GM21825 (cell line): Measurements from ENCODE around the gene TMPRSS15.
"Not testable (repeated sequence)": the region's sequence is repeated elsewhere in the genome, so short reads cannot be mapped to it uniquely, and the experiment has no call there.

Experiments used
- ATAC-seq: cut with Tn5 transposase; IDR thresholded peaks from one replicate; pipeline ENCODE4 v1.9.1; 2021; ENCODE audit warnings: mild to moderate bottlenecking, moderate library complexity; ENCODE audit not compliant: unreplicated experiment

The TMPRSS15 gene

DNA sequence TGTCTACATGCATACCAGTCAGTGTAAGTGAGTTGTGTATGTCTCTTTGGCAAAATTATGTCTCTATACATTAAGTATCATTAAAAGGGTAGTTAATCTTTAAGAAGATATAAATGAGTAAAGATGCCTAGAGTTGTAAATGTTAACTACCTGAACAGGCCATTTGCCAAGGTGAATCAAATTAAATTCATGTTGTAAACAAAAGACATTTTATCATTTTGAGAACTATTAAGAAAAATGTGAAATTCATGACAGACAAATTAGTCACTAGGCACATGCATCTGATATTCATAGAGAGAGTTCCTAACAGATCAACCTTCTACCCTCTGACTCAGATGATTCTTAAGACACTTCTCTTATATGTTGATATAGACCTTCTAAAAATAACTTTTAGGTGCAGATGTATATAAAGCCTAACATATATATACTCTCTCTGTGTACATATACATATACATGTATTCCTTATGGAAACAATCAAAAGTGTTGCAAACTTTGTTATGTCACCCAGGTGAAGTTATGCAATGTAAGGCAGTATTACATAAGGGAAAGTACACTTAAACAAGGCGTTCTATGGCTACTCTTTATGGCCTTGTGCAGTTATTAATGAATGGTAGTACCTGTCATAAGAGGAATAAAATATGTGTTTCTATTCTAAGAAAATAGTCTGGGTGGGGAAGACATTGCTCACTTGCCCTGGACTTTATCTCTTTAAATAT lies at the start of gene TMPRSS15:
Gene TMPRSS15 (minus strand): TSS at position 51 of the 716 bp plus-strand sequence. CDS start 163 bp downstream, outside the sequence.
- no peak for ATAC-seq

DNA sequence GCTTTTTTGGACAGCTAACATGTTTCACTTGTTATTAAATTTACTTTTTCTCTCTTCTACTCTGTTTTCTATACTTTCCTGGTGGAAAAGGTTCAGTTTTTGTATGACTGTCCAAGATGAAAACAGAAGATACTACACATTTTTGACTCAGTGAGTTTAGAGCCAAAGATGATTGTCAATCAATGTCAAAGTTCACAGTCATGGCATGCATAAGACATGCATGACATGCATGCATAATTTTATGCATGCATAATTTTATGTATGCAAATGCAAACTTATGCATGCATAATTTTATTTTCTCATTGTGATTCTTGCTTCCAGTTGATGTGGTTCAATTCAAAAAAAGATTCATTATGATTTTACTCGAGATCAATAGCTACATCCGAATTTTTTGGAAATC lies 48.1 kb upstream of the TMPRSS15 start:
- no peak for ATAC-seq

DNA sequence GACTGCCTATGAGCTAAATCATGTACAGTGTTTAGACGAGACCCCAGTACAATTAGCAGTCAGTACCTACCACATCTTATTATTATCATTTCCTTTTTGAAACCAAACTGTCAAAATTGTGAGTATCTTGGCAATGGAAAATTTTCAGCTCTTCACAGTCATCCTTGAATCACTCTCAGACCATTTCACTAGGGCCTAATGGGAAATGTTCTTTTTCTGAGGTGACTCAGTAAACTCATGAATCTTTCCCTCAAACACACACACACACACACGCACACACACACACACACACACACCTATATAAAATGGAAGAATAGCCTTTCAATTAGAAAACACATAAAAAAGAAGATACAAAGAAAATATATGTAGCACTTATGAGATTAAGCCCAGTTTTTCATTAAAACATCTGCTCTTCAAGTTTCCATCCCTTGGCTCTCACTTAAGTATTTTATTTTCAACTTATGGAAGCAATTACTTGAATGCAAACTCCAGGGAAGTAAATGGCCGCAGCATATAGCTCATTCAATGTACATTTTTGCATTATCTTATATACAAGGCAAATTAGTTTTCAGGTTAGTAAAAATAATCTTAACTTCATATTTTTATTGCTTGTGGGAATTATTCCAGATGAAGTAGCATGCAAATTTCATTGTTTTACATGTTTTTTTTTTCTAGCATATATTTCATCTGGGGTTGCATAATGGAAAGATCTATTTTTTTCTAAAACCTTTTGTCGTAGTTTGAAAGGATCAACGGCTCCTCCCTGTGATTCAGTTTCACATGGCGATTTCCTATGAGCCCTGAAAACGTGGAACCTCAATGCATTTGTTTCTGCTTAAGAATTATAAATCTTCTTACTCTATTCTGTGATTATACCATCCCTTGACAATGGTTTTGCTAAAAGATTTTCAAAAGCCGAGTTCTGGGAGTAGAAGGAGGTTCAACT lies 46.3 kb upstream of the TMPRSS15 start:
- ATAC-seq = no peak

DNA sequence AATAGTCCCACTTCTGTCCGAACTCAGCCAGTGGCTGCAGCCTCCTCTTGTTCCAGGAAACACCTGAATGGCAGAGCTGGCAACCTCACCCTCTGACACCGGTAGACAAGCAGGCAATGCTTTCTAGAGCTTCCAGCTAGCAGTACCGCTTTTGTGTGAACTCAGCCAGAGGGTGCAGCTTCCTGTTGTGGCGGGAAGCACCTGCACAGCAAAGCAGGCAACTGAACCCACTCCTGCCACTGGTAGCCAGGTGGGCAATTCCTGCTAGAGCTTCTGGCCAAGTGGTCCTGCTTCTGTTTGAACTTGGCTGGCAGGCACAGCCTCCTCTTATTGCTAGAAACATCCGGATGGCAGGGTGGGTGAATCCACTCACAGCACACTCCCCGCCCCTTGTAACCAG lies 40.1 kb upstream of the TMPRSS15 start:
- no peak for ATAC-seq

DNA sequence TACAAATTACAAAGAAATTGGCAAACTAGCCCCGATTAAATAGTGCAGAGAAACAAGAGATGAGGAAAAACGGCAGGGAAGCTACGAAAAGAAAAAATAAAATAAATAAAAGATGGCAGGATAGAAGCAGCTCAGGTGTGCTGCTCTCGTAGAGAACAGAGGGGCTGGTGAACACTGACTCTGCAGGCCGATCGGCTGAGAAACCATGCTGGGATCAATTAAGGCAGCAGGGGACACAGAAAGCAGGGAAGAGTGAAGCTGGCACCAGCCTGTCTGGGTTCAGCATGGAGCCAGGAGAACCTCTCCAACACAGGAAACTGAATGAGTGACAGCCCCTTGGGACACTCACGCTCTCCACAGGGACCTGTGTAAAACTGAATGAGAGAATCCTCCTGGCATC lies 39.5 kb upstream of the TMPRSS15 start:
- no peak for ATAC-seq

DNA sequence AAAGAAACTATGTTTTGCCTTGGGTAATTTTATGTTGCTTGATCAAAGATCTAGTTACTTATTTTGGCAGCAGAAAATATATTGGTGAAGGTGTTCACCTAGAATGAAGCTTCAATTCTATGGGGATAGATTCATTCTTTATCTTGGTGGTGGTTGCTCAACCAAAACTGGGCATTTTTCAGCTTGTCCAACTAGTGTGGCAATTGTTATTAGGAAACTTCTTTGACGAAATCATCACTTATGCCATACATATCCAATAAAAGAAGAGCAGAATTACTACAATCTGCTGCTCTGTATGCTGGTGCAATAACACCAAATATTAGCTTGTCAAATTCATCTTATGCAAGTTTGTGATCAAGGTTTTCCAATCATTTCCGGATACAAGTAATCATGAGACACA lies 26.8 kb upstream of the TMPRSS15 start:
- ATAC-seq = no peak

DNA sequence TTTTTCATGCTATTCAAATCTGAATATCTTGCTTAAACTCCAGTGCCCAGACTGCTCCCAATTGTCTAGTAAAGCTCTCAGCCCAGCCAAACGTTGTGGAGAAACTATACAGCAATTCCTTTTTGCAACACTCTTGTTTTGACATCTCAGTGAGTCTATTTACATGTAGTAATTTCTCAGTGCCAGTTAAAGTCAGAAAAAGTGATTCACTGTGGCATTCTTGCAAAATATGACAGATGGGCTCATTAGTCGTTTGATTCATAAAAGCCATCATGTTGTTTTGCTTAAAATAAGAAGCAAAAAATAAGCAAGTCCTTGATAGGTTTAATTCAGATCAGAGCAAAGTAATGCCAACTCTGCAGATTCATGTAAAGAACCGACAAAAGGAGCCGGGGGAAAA lies 20.7 kb upstream of the TMPRSS15 start:
- ATAC-seq = no peak

DNA sequence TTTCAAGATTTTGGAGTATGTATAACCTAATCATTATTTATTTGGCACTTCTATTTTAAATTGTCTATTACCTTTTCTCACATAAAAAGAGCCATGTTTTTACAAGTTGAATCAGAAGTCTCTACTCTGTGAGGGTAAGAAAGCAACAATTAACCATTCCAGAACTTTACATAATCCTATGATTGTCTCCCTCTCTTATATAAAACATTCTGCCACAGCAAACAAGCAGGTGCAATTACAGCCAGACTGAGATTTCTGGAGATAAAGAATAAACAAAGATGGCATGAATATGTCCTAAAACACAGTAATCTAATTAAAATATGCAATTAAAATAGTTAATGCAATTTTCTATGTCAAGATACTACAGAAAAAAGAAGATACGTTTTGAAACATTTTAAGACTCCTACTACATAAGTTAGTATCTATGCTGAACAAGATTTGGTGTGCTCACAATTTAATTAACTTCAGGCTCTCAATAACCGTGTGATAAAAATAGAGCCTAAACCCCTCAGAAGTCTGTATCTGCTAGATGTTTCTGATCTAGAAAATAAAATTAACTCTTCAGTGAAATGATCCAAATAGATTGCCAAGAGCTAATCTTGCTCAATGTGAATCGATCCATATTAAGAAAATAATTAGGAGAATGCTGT lies 13.7 kb upstream of the TMPRSS15 start:
- no peak for ATAC-seq

DNA sequence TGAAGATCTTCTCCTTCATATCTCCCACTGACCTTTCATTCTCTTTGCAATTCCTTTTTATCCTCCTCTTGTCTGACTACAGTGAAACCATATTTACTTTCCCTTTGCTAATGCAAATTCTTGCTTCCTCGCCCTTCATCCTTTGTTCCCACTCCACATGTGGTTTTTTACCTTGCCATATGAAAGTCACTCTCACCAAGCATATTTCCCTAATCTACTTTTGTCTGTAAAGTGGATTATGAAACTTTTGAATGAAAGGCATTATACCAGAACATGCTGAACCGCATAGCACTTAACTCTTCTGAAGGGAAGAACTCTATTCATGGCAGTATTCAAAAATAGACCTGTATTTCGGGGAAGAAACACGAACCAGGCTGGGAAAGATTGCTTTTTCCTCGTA lies 8.0 kb upstream of the TMPRSS15 start:
- no peak for ATAC-seq

DNA sequence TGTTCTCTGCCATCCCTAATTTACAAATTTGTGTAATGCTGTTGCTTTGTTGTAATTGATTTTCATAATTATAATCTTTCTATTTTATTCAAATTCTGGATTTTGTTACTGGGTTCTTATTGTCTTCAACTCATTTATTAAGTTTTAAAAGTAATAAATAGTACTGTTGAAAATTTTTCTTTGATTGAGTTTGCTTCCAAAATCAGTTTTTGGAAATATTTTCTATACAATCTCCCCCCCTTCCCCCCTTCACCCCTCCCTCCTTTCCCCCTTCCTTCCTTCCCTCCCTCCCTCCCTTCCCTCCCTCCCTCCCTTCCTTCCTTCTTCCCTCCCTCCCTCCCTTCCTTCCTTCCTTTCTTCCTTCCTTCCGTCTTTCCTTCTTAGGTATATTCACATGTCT lies 6.0 kb upstream of the TMPRSS15 start:
- no peak for ATAC-seq

DNA sequence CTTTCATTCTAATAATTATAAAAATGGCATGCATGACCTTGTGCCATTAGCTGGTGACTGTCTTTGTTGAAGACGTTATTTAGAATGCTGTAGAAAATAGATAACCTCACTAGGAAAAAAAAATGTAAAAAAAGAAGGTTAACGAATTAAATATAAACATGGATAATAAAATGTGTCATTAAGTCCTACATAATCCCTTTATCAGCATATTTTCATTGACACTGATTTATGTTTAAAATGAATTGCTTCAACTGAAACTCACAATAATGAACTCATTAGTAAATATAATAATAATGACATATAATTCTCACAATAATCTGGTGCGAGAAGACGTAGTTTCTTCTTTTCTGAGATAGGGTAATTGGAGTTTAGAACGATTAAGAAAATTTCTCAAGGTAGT lies 4.7 kb downstream of the TMPRSS15 start:
- no peak for ATAC-seq

DNA sequence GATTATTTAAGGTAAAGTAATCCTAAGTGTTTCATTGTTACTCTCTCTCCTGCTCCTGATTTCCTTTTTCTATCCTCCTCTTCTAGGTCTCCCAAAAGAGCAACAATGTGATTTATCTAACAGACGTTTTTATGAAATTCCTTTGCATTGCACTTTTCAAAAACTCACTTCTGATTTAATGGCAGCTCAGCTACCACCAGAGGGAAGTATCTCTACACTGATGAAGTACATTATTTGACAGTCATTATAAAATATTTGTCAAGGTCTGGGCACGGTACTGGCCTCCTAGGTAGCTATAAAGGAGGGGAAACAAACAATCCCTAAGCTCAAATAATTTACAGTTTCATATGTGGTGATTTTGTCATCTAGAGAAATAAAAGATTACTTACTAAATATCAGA lies 15.6 kb downstream of the TMPRSS15 start:
- no peak for ATAC-seq

DNA sequence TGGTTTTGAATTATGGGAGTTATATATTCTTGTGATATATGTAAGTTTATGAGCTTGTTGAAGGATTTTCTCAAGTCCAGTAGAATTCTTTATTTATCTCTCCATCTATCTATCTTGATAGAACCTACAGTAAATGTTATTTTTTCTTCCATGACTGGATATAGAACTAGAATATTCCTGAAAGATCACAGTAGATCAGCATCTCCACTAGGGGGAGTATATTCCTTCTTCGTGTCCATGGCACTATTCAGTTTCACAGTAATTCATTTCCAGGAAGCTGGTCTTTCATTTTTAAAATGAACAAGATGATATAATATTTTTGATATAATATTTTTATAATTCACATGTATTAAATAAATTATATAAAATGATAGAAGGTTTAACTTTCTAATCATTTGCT lies 18.8 kb downstream of the TMPRSS15 start:
- ATAC-seq = no peak

DNA sequence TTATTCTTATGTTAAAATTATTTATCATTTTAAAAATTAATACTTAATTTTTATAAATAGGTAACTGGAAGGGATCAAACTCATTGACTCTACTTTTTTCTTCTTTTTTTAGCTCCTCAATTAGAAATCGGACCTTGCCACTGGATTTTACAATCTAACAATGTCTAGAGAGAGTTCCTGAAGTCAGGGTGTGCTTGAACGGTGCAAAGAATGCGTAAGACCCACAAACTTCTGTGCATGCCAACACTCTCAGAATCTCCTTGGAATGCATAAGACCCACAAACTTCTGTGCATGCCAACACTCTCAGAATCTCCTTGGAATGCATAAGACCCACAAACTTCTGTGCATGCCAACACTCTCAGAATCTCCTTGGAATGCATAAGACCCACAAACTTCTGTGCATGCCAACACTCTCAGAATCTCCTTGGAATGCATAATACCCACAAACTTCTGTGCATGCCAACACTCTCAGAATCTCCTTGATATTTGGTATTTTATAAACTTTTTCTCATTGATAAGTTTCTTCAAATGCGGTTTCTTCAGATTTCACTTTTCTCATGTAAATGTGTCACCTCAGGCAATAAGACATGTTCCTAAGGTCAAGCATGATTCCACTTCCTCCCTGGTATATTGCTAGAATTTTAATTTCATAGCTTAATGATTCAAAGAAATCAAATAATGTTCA lies 20.5 kb downstream of the TMPRSS15 start:
- ATAC-seq = not testable (repeated sequence)

DNA sequence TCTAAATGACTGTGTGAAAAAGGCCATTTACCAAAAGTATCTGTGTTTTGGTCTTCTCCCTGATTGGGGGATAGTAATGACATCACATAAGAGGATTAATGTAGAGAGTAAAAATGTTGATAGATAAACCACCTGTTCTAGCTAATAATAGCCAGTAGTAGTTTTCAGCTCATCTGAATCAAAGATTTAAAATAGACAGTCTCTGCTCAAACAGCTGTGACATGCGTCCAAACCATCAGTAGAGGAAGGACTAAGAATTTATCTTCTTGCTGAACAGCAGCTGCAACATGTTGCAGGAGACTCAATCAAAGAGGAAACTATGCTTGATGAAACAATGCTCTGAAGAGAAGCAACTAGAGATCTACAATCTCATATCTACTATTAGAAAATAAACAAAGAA lies 21.4 kb downstream of the TMPRSS15 start:
- no peak for ATAC-seq

DNA sequence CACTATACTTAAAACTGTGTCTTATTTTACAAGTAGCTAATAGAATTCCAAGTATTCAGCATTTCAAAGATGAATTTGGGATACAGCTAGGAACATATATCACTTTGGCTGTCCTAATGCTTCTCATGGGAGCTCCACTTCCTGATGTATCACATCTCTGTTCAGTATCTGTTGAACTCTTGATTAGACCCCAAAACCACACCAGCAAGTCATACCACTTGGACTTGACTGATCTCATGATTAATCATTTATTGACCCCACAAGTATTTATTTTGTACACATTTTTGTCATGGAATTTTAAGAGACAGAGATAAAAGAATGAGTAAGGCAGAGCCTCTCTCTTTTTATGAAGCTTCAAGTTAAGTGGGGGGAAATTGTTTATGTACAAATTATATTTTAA lies 30.0 kb downstream of the TMPRSS15 start:
- no peak for ATAC-seq

DNA sequence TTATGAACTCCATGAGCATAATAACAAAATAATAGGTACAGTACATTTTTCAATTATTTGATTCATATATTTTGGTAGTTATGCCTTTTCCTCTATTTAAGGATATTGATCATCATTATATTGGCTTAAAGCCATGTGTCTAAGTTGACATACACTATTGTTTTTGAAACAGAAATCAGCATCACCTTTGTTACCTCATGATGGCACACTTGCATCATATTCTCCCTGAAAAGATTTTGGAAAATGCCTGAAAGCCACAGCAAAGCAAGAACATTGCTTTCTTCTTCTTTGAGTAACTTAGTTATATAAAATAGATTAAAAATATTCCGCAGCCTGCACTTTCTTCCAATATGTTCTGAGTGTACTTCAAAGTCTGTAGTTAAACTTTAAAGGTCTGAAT lies 33.3 kb downstream of the TMPRSS15 start:
- ATAC-seq = no peak

DNA sequence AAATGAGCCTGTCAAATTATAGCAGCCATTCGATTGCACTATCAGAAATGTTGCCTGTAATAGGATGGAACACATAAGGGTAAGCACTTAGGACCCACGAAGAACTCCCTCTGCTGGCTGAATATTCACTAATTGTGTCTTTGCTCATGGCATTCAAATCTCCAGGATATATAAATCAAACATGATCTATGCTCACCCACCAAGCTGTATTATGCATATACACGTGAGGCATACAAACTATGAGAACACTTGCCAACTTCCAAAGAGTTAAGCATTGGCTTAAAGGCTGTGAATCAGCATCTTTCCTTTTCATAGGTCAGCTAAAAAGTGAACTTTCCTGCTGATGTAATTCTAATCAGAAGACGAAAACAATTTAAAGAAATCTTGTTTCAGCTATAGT lies 34.5 kb downstream of the TMPRSS15 start:
- ATAC-seq = no peak

DNA sequence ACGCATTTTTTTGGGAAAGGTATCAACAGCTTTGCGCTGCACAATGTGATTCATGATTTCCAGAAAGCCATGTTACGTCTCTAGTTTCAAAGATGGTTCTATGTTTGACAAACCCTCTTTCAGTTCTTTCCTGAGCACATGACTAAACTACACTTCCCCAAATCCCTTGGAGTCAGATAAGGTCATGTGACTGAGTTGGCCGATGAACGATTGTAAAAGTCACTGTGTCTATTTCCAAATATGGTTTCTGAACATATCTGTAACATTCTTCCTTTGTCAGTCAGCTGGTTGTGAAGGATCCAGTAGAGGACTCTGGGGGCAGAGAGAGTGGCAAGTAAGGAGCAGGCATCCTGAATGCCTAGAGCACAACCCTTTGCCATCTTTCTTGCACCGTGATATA lies 35.4 kb downstream of the TMPRSS15 start:
- no peak for ATAC-seq

DNA sequence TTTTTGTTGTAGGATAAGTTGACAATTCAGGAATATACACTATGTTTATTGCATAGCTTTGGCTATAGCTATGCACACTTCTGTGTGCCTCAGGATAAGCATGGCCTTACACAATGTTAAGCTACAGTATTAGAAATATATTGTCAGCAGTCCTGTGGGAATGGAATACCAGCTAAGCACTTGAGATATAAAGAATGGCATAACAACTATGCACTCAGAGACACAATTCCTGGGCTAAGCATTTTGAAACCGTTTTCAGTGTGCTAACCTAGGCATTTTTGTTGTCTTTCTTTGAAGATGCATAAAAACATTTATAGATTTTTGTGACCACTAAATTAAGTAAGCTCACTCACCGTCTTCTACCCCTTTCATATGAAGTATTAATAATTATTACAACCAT lies 46.8 kb downstream of the TMPRSS15 start:
- no peak for ATAC-seq

DNA sequence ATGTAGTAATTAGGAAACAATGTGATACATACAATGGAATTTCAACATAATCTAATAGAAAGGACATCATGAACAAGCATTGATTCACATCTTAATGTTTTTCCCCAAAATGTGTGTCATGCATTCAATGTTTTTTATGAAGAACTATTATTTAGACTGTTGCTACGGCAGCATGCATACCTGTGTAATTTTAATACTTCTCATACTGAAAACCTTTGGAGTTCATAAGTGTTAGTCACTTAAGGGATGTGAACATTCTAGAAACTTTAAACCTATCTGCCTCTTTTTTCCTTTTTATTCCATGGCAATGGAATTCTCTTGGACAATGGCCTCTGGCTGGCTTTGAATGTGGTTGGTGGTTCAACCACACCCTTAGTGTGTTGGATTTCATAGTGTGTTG lies 48.6 kb downstream of the TMPRSS15 start:
- ATAC-seq = no peak
